A549 treated with RU486 at 1 μM for 4 hours (cell line): ENCODE data around the gene RAB9A. TPM values are rescaled to one million over a fixed set of nuclear protein-coding genes. Genes with fewer than 3 reads are reported as not detected.

Source experiments
- total RNA-seq: library from RNA; stranded (reverse); fragments of 200-300 nt; extraction: Qiagen RNA extraction; gene quantifications from 5 replicates; pipeline ENCODE4 v1.2.3, GENCODE V29; 2022; ENCODE audit warnings: low read depth

The RAB9A gene, protein sequence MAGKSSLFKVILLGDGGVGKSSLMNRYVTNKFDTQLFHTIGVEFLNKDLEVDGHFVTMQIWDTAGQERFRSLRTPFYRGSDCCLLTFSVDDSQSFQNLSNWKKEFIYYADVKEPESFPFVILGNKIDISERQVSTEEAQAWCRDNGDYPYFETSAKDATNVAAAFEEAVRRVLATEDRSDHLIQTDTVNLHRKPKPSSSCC
- 30.2 to 33.7 TPM (median 33.6 TPM) in 5 replicates for total RNA-seq

DNA sequence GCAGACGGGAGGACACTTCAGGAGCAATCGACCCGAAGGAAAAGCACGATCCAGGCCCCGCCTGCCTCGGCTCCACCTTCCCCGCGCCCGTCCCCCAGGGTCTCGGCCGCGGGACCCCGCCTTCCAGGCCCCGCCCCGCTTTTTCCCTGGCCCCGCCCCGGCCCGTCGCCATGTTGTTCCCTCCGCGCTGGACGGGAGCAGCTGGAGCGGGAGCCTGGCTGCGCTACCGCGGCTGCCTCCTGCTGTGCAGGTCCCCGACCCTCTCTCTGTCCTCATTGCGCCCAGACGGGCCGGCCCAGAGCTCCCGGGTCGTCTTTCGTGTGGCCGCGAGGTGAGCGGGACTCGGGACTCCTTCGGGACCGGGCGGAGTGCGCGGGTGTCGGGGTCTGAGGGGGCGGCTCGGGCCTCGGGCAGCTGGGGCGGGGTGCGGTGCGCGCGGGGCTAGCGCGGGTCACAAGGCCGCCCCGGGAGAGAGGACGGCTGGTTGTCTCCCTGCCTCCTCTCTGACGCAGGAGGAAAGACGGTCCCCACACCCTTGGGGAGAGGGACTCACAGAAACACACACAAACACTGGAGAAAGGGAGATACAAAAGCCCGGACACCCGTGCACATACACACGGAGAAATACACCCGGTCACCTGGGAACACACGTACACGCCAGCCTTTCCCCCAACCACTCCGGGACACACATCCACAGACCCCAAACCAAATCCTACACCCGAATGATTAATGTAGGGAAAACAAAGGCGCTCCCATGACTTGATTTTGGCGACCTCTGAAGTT lies at the start of gene RAB9A:
RAB9A (plus strand) TSS at position 171 of the 783 bp plus-strand sequence. CDS start 19,619 bp downstream, outside the sequence.

DNA sequence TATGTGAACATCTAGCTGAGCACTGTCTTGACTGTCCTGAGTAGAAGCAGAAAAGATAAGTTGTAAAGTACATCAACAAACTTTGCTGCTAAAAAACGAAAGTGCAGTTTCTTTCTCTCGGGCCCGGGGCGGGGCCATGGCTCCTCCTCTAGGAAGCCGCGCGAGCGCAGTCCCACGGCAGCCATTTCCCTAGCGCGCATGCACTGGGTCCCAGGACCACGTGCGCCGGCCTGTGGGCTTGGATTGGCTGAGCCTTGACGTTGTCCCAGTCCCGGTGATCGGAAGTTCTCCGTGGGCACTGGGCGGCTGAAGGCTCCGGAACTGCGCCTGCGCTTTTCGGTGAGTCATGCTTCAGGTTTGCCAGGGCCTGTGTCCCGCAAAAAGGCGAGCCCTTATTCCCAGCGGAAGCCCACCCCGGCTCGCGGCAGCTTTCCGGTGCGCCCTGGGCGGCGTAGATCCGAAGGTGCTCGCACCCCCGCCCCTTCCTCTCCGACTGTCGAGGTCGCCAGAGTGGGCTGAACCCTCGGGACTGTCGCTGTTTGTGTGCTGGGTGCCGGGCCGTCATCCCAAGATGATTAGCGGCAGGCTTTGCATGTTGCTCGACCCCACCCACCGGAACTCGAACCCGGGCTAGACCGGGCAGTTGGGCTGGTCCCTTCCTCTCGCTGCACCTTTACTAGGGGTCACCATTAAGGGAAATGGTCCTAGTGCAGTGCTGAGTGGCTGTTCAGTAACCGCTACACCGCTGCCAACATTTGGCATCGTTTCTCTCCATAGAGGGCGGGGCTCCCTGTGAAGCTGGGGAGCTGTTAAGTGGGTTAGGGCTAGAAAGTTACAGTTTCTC lies 35.9 kb upstream of the RAB9A start, which contains the start of gene TCEANC:
TCEANC (plus strand) TSS at position 292 of the 844 bp plus-strand sequence. CDS start 9,368 bp downstream, outside the sequence.

DNA sequence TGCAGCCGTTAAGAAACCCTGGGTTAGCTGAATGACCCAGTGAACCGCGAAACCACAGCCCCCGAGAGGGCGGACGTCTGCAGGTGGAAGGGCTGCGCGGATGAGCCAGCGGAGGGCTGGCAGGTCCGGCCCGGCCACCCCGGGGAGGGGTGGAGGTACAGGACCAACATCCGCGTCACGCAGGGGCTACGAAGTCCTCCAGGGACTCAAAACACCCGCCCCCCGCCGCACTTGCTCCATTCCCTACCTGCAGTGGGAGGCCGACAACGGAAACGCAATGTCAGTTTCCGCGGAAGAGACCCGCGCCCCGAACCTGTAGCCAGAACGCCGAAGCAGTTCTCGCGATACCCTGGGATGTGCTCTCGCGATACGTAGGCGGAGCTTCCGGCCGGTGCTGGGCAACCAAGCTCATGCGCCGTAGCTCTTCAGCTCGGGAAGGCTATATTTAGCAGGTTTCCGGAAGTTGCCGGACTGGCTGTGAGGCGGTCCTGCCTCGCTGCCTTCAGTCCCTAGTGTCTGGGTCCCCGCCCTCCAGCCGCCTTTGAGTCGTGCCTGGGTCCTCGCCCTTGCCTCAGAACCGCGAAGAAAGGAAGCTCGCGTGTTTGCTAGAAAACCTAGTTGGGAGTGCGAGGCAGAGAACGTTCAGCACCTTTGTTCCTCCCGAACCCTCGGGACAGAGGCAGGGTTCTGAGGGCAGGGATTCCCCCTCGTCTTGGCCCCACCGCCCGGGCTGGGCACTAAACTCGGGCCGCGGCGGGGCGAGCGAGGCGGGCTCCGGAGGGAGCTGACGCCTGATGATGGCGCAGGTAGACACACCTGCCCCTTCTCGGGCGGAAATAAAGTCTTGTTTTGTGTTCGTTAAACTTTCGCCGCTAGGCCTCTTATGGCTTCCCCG lies 45.6 kb downstream of the RAB9A start, which contains the start of the genes OFD1 and TRAPPC2:
OFD1 (plus strand) TSS at position 471 of the 895 bp plus-strand sequence; CDS start at position 795, 324 bp downstream.
TRAPPC2 (minus strand) TSS at position 343 of the 895 bp plus-strand sequence. CDS start 14,657 bp downstream, outside the sequence.

Other genes with a start within 250 kb of the RAB9A start
- gene EGFL6, start 119.5 kb upstream of the RAB9A start, total RNA-seq, result not detected in 5 replicates
- 0.53 to 0.80 TPM (median 0.73 TPM) in 5 replicates for gene TCEANC, start 36.0 kb upstream of the RAB9A start, total RNA-seq
- 7.5 to 10.3 TPM (median 8.1 TPM) in 5 replicates for gene TRAPPC2, start 45.5 kb downstream of the RAB9A start, total RNA-seq
- 11.1 to 14.3 TPM (median 13.0 TPM) in 5 replicates for gene OFD1, start 45.6 kb downstream of the RAB9A start, total RNA-seq
- gene GPM6B, start 128.0 kb downstream of the RAB9A start, total RNA-seq, result 0.03 to 0.30 TPM in 2 of 5 replicates, not detected in the others